Measurements from ENCODE around the gene PTGS1. TPM values are rescaled to one million over a fixed set of nuclear protein-coding genes. Genes with fewer than 3 reads are reported as not detected.

The PTGS1 gene
- total RNA-seq, 1 donor from 2014 or later = 2.2 TPM

DNA sequence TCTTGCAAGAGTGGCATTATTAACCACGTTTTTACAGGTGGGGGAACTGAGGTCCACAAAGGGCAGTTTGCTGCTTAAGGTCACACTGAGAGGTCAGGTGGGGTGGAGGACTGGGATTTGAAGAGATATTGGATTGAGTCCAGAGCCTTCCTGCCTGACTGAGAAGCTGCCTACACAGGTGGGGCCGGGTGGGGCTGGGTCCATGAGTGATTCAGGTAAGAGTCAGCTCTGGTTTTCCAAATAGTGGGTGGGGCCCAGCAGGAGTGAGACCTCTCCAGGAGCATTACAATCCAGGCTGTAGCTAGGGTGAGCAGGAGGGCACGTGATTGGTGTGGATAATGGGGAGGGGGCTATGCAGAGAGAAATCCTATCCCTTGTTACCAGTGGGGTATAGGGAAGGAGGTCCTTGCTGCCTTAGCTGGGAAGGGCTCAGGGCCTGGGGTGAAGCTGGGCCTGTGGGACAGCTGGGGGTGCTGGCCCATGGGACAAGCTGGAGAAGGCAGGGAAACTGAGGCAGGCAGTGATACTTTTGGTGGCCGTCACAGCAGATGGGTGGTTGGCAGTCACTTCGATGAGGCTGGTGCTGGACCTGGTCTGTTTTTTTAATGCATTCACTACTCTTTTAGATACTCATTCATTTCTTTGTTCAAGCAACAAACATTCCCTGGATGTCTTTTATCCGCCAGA is 2.9 kb upstream of the PTGS1 start:
- H3K4me3 Mint-ChIP-seq = no peak overlapping the region
- H3K27me3 ChIP-seq = peaks cover 38% of the 10 kb centered on the region
- TF ChIP-seq, protein P1, sequence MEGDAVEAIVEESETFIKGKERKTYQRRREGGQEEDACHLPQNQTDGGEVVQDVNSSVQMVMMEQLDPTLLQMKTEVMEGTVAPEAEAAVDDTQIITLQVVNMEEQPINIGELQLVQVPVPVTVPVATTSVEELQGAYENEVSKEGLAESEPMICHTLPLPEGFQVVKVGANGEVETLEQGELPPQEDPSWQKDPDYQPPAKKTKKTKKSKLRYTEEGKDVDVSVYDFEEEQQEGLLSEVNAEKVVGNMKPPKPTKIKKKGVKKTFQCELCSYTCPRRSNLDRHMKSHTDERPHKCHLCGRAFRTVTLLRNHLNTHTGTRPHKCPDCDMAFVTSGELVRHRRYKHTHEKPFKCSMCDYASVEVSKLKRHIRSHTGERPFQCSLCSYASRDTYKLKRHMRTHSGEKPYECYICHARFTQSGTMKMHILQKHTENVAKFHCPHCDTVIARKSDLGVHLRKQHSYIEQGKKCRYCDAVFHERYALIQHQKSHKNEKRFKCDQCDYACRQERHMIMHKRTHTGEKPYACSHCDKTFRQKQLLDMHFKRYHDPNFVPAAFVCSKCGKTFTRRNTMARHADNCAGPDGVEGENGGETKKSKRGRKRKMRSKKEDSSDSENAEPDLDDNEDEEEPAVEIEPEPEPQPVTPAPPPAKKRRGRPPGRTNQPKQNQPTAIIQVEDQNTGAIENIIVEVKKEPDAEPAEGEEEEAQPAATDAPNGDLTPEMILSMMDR (IDR thresholded peaks at IDR 0.05) = no peak
- TF ChIP-seq EZH2 (IDR thresholded peaks at IDR 0.05) = no peak
- TF ChIP-seq EZH2phosphoT487 (IDR thresholded peaks at IDR 0.05) = no peak
- H3K9me3 ChIP-seq (ENCODE audit: low read depth) = no peaks in the 10 kb centered on the region
- H3K4me1 ChIP-seq = no peaks in the 10 kb centered on the region
- H3K36me3 ChIP-seq = no peaks in the 10 kb centered on the region
- peaks cover 7% of the 10 kb centered on the region for H3K4me1 Mint-ChIP-seq
- no peak overlapping the region for H3K4me2 ChIP-seq
- H2AFZ ChIP-seq (replicated peaks) = no peak overlapping the region
- peaks cover 17% of the 10 kb centered on the region for H3K27me3 Mint-ChIP-seq (ENCODE audit: insufficient read depth, low read depth)
- no peak overlapping the region for H3K9ac ChIP-seq
- no peaks in the 10 kb centered on the region for H3K36me3 Mint-ChIP-seq
- H3K9me3 Mint-ChIP-seq = peaks cover 5% of the 10 kb centered on the region
- no peaks in the 10 kb centered on the region for H4K20me1 ChIP-seq (ENCODE audit: low read depth)
- DNase-seq (ENCODE audit: low spot score) = no peak
- H3K27ac ChIP-seq = no peak overlapping the region
- H3K4me3 ChIP-seq = no peak overlapping the region
- no peaks in the 10 kb centered on the region for H3F3A ChIP-seq (ENCODE audit: low read depth)
- H3K27ac Mint-ChIP-seq = peak overlapping the region; percentile 20
- H3K79me2 ChIP-seq (ENCODE audit: low read depth) = no peaks in the 10 kb centered on the region

DNA sequence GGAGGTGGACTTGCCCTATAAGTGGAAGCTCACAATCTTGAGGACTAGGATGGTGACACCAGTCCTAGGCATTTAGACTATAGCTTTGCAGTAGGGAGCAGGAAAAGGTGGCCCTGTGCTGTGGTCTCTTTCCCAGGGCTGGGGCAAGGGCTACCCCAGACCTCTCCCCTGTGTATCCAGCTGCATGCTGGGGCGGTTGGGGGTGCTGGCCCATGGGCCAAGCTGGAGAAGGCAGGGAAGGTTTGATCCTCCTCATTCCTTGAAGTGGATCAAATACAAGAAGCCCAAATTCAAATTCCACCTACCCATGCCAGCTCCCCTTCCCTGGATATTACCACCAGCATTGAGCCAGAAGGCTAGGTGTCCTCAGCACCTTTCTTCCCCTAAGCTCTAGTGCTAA is 2.2 kb upstream of the PTGS1 start:
- no peaks in the 10 kb centered on the region for H4K20me1 ChIP-seq (ENCODE audit: low read depth)
- no peak overlapping the region for H3K9ac ChIP-seq
- Mint-ChIP-seq H3K27ac (no peak overlapping the region), H3K9me3 (peaks cover 5% of the 10 kb centered on the region), H3K4me1 (peaks cover 7% of the 10 kb centered on the region), H3K4me3 (no peak overlapping the region), H3K27me3 (ENCODE audit: insufficient read depth, low read depth) (peaks cover 17% of the 10 kb centered on the region), H3K36me3 (no peaks in the 10 kb centered on the region)
- no peak overlapping the region for H3K4me3 ChIP-seq
- no peak for DNase-seq (ENCODE audit: low spot score)
- no peaks in the 10 kb centered on the region for H3F3A ChIP-seq (ENCODE audit: low read depth)
- peaks cover 45% of the 10 kb centered on the region for H3K27me3 ChIP-seq
- H3K4me2 ChIP-seq = no peak overlapping the region
- no peak overlapping the region for H2AFZ ChIP-seq (replicated peaks)
- H3K9me3 ChIP-seq (ENCODE audit: low read depth) = no peaks in the 10 kb centered on the region
- H3K79me2 ChIP-seq (ENCODE audit: low read depth) = no peaks in the 10 kb centered on the region
- no peaks in the 10 kb centered on the region for H3K36me3 ChIP-seq
- H3K27ac ChIP-seq = no peak overlapping the region
- TF ChIP-seq EZH2phosphoT487 (IDR thresholded peaks at IDR 0.05) (no peak), EZH2 (IDR thresholded peaks at IDR 0.05) (no peak)
- TF ChIP-seq, protein P1 (IDR thresholded peaks at IDR 0.05) = no peak
- H3K4me1 ChIP-seq = no peaks in the 10 kb centered on the region

DNA sequence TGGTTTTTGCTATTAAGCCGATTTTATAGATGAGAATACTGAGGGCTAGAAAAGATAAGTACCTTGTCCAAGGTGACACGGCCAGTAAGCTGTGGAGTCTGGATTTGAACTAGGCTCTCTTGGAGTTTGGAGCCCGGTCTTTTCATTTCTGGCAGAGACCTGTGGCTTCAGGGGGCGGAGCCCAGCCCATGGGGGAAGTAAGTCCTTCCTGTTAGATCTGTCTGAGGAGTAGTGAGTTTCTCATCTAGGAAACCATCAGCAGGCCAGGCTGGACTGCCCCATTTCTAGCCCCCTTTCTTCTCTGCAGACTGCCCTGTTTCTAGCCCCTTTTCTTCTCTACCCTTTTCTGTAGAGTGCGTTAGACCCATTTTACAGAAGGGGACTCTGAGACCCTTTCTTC is 521 bp upstream of the PTGS1 start:
- Histone ChIP-seq H3K79me2 (ENCODE audit: low read depth) (no peaks in the 10 kb centered on the region), H3K4me3 (peak overlapping the region; percentile 53), H4K20me1 (ENCODE audit: low read depth) (no peaks in the 10 kb centered on the region), H3F3A (ENCODE audit: low read depth) (peaks cover 6% of the 10 kb centered on the region), H3K9me3 (ENCODE audit: low read depth) (no peaks in the 10 kb centered on the region), H3K4me2 (peak overlapping the region; percentile 84), H3K36me3 (no peaks in the 10 kb centered on the region), H2AFZ (replicated peaks) (no peak overlapping the region), H3K27me3 (peaks cover 53% of the 10 kb centered on the region), H3K27ac (no peak overlapping the region), H3K9ac (no peak overlapping the region), H3K4me1 (peaks cover 6% of the 10 kb centered on the region)
- H3K27ac Mint-ChIP-seq = no peak overlapping the region
- peaks cover 5% of the 10 kb centered on the region for H3K9me3 Mint-ChIP-seq
- no peak for TF ChIP-seq EZH2 (IDR thresholded peaks at IDR 0.05)
- TF ChIP-seq EZH2phosphoT487 (IDR thresholded peaks at IDR 0.05) = no peak
- TF ChIP-seq, protein P1 (IDR thresholded peaks at IDR 0.05) = no peak
- peaks cover 20% of the 10 kb centered on the region for H3K27me3 Mint-ChIP-seq (ENCODE audit: insufficient read depth, low read depth)
- peak overlapping the region; percentile 69 for H3K4me3 Mint-ChIP-seq
- peaks cover 16% of the 10 kb centered on the region for H3K4me1 Mint-ChIP-seq
- DNase-seq (ENCODE audit: low spot score) = no peak
- H3K36me3 Mint-ChIP-seq = no peaks in the 10 kb centered on the region

Measured in neural progenitor cell (in vitro differentiated cells).